GM19238 (cell line): ENCODE data around the gene GAS1.

ENCODE experiments used
- DNase-seq: peaks from one replicate; pipeline ENCODE4 v3.0.0; 2011; ENCODE audit warnings: low spot score; ENCODE audit not compliant: insufficient read length

GAS1 gene

GRCh38 chr9:86926145-86926544, 21.2 kb downstream of the GAS1 start:
- no peak for DNase-seq

GRCh38 chr9:86925686-86926085, 21.6 kb downstream of the GAS1 start:
- no peak for DNase-seq

GRCh38 chr9:86924206-86924605, 23.1 kb downstream of the GAS1 start:
- DNase-seq, result no peak

GRCh38 chr9:86921151-86921923, 26.0 kb downstream of the GAS1 start:
- no peak for DNase-seq

GRCh38 chr9:86918556-86918955, 28.8 kb downstream of the GAS1 start:
- DNase-seq, result no peak

GRCh38 chr9:86912210-86912609, 35.1 kb downstream of the GAS1 start:
- DNase-seq, result no peak

GRCh38 chr9:86909388-86909787, 37.9 kb downstream of the GAS1 start:
- DNase-seq, result no peak

- no peak for DNase-seq
These were observed 39.0 kb downstream of the GAS1 start for GRCh38 chr9:86908261-86908660.

- DNase-seq, result no peak
These were observed 40.0 kb downstream of the GAS1 start for GRCh38 chr9:86907346-86907745.

- no peak for DNase-seq
These were observed 43.6 kb downstream of the GAS1 start for GRCh38 chr9:86903734-86904085.

- no peak for DNase-seq
These were observed 44.1 kb downstream of the GAS1 start for GRCh38 chr9:86902991-86903733.

GRCh38 chr9:86902586-86902985, 44.7 kb downstream of the GAS1 start:
- DNase-seq, result no peak

GRCh38 chr9:86902176-86902575, 45.1 kb downstream of the GAS1 start:
- no peak for DNase-seq

- DNase-seq, result no peak
These were observed 45.8 kb downstream of the GAS1 start for GRCh38 chr9:86901511-86901910.
